H1 (cell line): ENCODE data around the gene ADPRS.

ENCODE experiments used
- CEBPB ChIP-seq: IDR thresholded peaks from 2 replicates; pipeline ENCODE4 v1.6.1; 2012; ENCODE audit warnings: low read depth, low read length
- CREB1 ChIP-seq: IDR thresholded peaks from 2 replicates; pipeline ENCODE4 v1.6.1; 2012; ENCODE audit warnings: inconsistent platforms
- EP300 ChIP-seq, 2 experiments: IDR thresholded peaks; 1 replicate in 1 of 2; 2 replicates in 1 of 2; pipeline ENCODE4 v1.6.1; 2011 to 2012; ENCODE audit warnings: low read depth in 2 of 2, low read length in 2 of 2, mild to moderate bottlenecking in 2 of 2, borderline replicate concordance in 1 of 2, inconsistent platforms in 1 of 2, moderate library complexity in 1 of 2
- JUN ChIP-seq: IDR thresholded peaks from 2 replicates; pipeline ENCODE4 v1.6.1; 2011; ENCODE audit warnings: low read depth, mild to moderate bottlenecking, improper control_type of control experiment, low read length
- POLR2A ChIP-seq, 2 experiments: IDR thresholded peaks; 1 replicate in 1 of 2; 2 replicates in 1 of 2; pipeline ENCODE4 v1.6.1; 2011; ENCODE audit warnings: low read depth in 2 of 2, low read length in 2 of 2, mild to moderate bottlenecking in 2 of 2; ENCODE audit errors: control extremely low read depth in 1 of 2
- POLR2AphosphoS5 ChIP-seq: IDR thresholded peaks from 2 replicates; pipeline ENCODE4 v1.6.1; 2011; ENCODE audit warnings: low read depth, low read length
- RAD21 ChIP-seq, 2 experiments: IDR thresholded peaks in 1 of 2; conservative IDR thresholded peaks in 1 of 2; 2 replicates each; pipeline ENCODE4 v1.6.1; 2011; ENCODE audit warnings: low read depth in 2 of 2, low read length in 2 of 2, improper control_type of control experiment in 1 of 2, inconsistent platforms in 1 of 2, mild to moderate bottlenecking in 1 of 2, moderate library complexity in 1 of 2
- RFX5 ChIP-seq: IDR thresholded peaks from 2 replicates; pipeline ENCODE4 v1.6.1; 2011; ENCODE audit warnings: low read depth, low read length, improper control_type of control experiment, borderline replicate concordance
- SIN3A ChIP-seq, 2 experiments: IDR thresholded peaks in 1 of 2; conservative IDR thresholded peaks in 1 of 2; 2 replicates each; pipeline ENCODE4 v1.6.1; 2011 to 2012; ENCODE audit warnings: low read length in 2 of 2, improper control_type of control experiment in 1 of 2, low read depth in 1 of 2, mild to moderate bottlenecking in 1 of 2
- SP1 ChIP-seq: IDR thresholded peaks from 2 replicates; pipeline ENCODE4 v1.6.1; 2011; ENCODE audit warnings: low read depth, low read length
- YY1 ChIP-seq: IDR thresholded peaks from 2 replicates; pipeline ENCODE4 v1.6.1; 2011; ENCODE audit warnings: low read depth, mild to moderate bottlenecking, low read length
- TF ChIP-seq, protein P1 (sequence below), 3 experiments: IDR thresholded peaks; 1 replicate in 2 of 3; 2 replicates in 1 of 3; pipeline versions ENCODE4 v1.5.1 to v1.6.1; 2011; ENCODE audit warnings: low read length in 3 of 3, mild to moderate bottlenecking in 3 of 3, inconsistent platforms in 2 of 3, low read depth in 1 of 3, moderate library complexity in 1 of 3; ENCODE audit not compliant: insufficient read depth in 1 of 3; ENCODE audit errors: control extremely low read depth in 1 of 3
- TF ChIP-seq, protein P2 (sequence below): IDR thresholded peaks from 2 replicates; pipeline ENCODE4 v1.6.1; 2011; ENCODE audit warnings: low read depth, mild to moderate bottlenecking, low read length; ENCODE audit not compliant: insufficient read depth

DNA sequence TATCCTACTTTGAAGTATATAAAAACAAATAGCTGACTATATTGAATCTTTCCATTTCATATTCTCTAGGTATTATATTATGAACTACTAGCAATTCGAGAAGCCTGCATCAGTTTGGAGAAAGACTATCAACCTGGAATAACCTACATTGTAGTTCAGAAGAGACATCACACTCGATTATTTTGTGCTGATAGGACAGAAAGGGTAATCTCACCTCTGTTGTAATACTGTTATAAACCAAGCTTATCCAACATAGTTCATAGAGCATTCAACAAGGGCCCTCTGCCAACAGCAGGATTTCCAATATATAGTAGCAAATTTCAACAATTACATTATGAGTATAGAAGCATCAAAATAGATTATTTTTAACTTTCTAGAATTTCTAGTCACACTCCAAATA is 48.5 kb upstream of the ADPRS start:
- TF ChIP-seq CREB1 (no peak), SIN3A (conservative IDR thresholded peaks at IDR 0.05 in 1 of 2, IDR thresholded peaks at IDR 0.05 in 1 of 2; ENCODE audit: low read depth in 1 of 2, low read length in 2 of 2) (no peak), CEBPB (no peak), RAD21 (IDR thresholded peaks at IDR 0.05 in 1 of 2, conservative IDR thresholded peaks at IDR 0.05 in 1 of 2; ENCODE audit: low read depth in 2 of 2, low read length in 2 of 2) (no peak), YY1 (no peak), SP1 (no peak), JUN (no peak), EP300 (IDR thresholded peaks at IDR 0.05; ENCODE audit: borderline replicate concordance in 1 of 2, low read depth in 2 of 2, low read length in 2 of 2) (no peak), RFX5 (no peak), POLR2A (IDR thresholded peaks at IDR 0.05; ENCODE audit: control extremely low read depth in 1 of 2, low read depth in 2 of 2, low read length in 2 of 2) (no peak), POLR2AphosphoS5 (no peak)
- TF ChIP-seq, protein P1, sequence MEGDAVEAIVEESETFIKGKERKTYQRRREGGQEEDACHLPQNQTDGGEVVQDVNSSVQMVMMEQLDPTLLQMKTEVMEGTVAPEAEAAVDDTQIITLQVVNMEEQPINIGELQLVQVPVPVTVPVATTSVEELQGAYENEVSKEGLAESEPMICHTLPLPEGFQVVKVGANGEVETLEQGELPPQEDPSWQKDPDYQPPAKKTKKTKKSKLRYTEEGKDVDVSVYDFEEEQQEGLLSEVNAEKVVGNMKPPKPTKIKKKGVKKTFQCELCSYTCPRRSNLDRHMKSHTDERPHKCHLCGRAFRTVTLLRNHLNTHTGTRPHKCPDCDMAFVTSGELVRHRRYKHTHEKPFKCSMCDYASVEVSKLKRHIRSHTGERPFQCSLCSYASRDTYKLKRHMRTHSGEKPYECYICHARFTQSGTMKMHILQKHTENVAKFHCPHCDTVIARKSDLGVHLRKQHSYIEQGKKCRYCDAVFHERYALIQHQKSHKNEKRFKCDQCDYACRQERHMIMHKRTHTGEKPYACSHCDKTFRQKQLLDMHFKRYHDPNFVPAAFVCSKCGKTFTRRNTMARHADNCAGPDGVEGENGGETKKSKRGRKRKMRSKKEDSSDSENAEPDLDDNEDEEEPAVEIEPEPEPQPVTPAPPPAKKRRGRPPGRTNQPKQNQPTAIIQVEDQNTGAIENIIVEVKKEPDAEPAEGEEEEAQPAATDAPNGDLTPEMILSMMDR (IDR thresholded peaks at IDR 0.05; ENCODE audit: control extremely low read depth in 1 of 3, insufficient read depth in 1 of 3, low read depth in 1 of 3, low read length in 3 of 3) = no peak
- TF ChIP-seq, protein P2, sequence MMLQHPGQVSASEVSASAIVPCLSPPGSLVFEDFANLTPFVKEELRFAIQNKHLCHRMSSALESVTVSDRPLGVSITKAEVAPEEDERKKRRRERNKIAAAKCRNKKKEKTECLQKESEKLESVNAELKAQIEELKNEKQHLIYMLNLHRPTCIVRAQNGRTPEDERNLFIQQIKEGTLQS = no peak
